Raji (cell line): ENCODE results near the gene TPM2.

Experiments used
- POLR2A ChIP-seq: IDR thresholded peaks from 2 replicates; pipeline ENCODE4 v1.6.1; 2011; ENCODE audit warnings: low read depth, low read length, control low read depth; ENCODE audit not compliant: insufficient read depth

Gene TPM2

GRCh38 chr9:35689542-35690293, at the start of gene TPM2:
TSS of gene TPM2 (minus strand) at chr9:35689925. CDS start at chr9:35689817, 108 bp downstream.
- no peak for TF ChIP-seq POLR2A

- TF ChIP-seq POLR2A: no peak
Measured at GRCh38 chr9:35738924-35739323, 49.2 kb upstream of the TPM2 start.

GRCh38 chr9:35738186-35738585, 48.5 kb upstream of the TPM2 start:
- TF ChIP-seq POLR2A: no peak

- TF ChIP-seq POLR2A: no peak
Measured at GRCh38 chr9:35737143-35737542, 47.4 kb upstream of the TPM2 start.

DNA sequence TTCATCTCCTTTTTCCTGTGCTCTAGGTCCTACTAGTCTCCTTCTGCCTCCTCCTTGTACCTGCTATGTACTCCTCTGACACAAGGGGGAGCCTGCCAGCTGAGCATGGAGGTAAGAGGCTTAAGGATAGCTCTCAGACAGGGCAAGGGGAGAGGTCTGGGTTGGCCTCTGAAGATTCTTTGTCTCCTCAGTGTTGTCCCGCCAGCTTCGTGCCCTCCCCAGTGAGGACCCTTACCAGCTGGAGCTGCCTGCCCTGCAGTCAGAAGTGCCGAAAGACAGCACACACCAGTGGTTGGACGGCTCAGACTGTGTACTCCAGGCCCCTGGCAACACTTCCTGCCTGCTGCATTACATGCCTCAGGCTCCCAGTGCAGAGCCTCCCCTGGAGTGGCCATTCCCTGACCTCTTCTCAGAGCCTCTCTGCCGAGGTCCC, 46.5 kb upstream of the TPM2 start:
- no peak for TF ChIP-seq POLR2A

GRCh38 chr9:35734096-35734495, 44.4 kb upstream of the TPM2 start:
- no peak for TF ChIP-seq POLR2A

DNA sequence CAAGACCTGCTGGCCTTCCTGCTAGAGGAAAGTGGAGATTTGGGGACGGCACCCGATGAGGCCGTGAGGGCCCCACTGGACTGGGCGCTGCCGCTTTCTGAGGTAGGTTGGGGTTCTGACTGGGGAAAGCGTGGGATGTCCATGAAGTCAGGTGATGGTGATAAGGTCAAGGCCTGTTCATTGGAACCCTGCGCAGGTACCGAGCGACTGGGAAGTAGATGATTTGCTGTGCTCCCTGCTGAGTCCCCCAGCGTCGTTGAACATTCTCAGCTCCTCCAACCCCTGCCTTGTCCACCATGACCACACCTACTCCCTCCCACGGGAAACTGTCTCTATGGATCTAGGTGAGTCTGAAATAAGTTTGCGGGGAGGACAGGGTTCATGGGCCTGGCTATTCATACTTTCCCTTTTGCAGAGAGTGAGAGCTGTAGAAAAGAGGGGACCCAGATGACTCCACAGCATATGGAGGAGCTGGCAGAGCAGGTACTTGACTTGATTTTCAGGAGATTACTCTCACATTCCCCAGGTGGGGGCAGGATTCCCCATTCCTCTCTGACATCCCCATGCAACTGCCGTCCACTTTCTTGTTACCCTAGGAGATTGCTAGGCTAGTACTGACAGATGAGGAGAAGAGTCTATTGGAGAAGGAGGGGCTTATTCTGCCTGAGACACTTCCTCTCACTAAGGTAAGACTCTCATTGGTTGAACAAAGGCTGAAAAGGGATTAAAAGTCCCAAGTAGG, 43.2 kb upstream of the TPM2 start:
- TF ChIP-seq POLR2A: no peak

- peak; percentile 80 for TF ChIP-seq POLR2A
Measured at GRCh38 chr9:35732185-35732799, 42.6 kb upstream of the TPM2 start, which contains the start of the genes CREB3 and TLN1. TSS of gene CREB3 (plus strand) at chr9:35732666. CDS start at chr9:35732773, 107 bp downstream. TSS of gene TLN1 (minus strand) at chr9:35732195. CDS start at chr9:35725694, 6,501 bp downstream.

GRCh38 chr9:35731415-35732184, 41.9 kb upstream of the TPM2 start:
- TF ChIP-seq POLR2A: no peak

GRCh38 chr9:35730486-35730854, 40.7 kb upstream of the TPM2 start:
- TF ChIP-seq POLR2A: no peak

GRCh38 chr9:35729700-35730485, 40.2 kb upstream of the TPM2 start:
- TF ChIP-seq POLR2A: no peak

DNA sequence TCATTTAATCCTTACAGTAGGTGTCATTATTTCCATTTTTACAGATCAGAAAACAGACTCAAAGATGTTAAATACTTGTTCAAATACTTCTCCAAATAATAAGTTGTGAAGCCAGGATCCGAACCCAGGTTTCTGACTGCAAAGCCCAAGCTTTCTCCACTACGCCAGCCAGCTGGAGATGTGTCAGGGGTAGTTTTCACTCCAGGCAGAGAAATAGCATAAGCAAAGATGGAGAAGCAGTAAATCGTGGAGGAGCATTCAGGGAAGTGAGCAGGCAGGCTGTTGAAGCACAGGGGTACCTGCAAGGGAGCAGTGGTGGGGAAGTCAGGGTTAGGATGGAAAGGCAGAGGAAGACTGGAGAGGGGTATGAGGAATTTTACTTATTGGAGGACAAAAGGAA, 39.4 kb upstream of the TPM2 start:
- TF ChIP-seq POLR2A: no peak

GRCh38 chr9:35728041-35728971, 38.6 kb upstream of the TPM2 start:
- TF ChIP-seq POLR2A: no peak
